ENCODE data around the gene NOSTRIN.
"Not testable (repeated sequence)": the region's sequence is repeated elsewhere in the genome, so short reads cannot be mapped to it uniquely, and the experiment has no call there.

The NOSTRIN gene

GRCh38 chr2:168819829-168820489 lies 17.5 kb downstream of the NOSTRIN start:
- DNase-seq (ENCODE audit: low read depth) = no peak

DNA sequence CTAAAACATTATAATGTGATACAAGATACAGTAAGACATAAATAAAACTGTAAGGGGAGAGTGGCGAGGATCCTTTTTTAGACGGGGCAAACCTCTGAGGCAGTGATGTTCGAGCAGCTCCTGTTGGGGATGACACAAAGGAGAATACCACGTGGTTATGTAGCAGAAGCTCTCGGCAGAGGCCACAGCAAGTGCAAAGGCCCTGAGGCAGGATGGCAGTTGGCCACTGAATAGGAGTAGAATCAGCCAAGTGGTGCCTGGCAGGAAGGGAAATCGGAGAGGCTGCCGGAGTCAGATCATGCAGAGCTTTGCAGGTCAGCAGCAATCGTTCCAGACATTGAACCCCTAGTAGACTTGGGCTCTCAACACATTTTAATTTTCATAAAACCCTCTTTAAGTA lies 19.1 kb downstream of the NOSTRIN start:
- no peak for DNase-seq (ENCODE audit: low read depth)

- no peak for DNase-seq (ENCODE audit: low read depth)
Observed at GRCh38 chr2:168821992-168822391, 19.6 kb downstream of the NOSTRIN start.

- DNase-seq (ENCODE audit: low read depth) = no peak
Observed at GRCh38 chr2:168825126-168825525, 22.7 kb downstream of the NOSTRIN start.

DNA sequence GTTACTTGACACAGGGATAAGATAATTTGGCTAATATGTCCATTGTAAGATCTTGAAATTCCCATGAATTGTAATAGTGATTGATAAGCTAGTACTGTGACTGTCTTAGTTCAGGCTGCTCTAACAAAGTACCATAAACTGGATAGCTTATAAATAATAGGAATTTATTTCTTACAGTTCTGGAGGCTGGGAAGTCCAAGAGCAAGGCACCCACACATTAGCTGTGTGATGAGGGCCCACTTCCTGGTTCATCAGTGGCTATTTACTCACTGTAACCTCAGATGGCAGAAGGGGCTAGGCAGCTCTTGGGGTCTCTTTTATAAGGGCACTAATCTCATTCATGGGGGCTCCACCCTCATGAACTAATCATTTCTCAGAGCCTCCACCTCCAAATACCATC lies 28.5 kb downstream of the NOSTRIN start:
- DNase-seq (ENCODE audit: low read depth) = no peak

DNA sequence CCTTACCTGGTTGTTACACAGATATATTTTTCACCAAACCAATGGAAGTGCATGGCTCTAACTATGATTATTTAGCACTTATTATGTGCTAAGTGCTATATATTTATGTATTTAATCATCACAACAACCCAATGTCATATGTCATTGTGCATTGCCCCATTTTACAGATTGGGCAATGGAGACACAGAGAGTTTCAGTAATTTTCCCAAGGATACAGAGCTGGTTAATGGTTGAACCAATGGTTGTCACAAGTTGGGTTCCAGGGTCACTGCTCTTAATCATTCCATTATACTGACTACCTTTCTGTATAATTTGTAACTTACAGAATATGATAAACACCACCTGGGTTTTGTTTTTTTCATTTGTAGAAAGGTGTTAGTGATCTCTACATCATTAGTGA lies 29.2 kb downstream of the NOSTRIN start:
- DNase-seq (ENCODE audit: low read depth) = no peak

DNA sequence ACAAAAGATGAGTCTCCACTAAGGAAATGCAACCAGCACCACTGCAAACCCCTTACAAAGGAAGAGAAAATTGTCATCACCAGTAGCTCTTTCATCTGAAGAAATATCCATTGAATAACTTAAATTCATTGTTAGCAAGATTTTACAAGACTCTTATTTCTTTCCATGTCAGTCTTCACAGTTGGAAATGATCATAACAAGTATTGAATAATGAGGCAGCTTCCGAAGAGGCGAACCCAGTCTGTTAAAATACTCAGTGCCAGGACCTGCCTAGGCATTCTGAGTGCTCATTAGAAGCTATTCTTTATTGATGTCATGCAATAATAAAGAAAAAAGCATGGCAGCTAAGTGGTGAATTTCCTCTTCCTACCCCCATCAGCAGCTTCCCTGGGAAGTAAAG lies 33.5 kb downstream of the NOSTRIN start:
- no peak for DNase-seq (ENCODE audit: low read depth)

DNA sequence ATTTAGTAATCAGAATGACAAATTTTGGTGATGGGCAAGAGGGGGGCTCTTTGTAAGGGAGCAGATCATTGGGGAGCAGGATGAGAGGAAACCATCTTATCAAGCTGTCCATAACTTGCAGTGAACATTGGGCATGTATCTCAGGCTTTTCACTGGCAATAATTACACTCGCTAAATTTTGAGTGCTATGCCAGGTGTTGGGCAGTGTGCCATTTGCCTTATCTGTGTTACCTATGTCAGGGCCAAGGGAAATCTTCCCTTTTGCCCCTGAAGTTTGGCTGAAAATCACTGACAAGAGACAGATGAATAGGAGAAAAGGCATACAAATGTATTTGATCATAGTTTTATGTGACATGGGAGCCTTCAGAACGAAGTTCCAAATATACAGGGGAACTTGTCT lies 39.0 kb downstream of the NOSTRIN start:
- no peak for DNase-seq (ENCODE audit: low read depth)

GRCh38 chr2:168843253-168843652 lies 40.8 kb downstream of the NOSTRIN start:
- no peak for DNase-seq (ENCODE audit: low read depth)

DNA sequence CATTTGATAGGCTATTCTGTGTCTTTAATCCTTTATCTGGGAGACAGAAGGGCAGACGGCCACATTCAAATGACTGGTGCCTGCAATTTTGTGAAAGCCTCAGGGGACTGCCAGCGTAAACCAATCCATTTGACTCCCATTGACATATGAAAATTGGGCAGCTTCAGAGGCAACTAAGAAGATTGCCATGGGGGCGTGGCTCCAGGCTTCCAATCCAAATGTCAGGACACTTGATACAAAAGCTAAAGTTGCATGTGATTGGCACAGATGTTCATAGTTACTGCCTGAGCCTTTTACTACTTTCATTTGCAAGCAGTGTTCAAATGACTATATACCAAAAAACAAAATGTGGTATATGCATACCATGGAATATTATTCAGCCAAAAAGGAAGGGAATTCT lies 45.8 kb downstream of the NOSTRIN start:
- DNase-seq (ENCODE audit: low read depth) = no peak

GRCh38 chr2:168849610-168850009 lies 47.2 kb downstream of the NOSTRIN start:
- no peak for DNase-seq (ENCODE audit: low read depth)

- no peak for DNase-seq (ENCODE audit: low read depth)
Observed at GRCh38 chr2:168850846-168851245, 48.4 kb downstream of the NOSTRIN start.

- no peak for DNase-seq (ENCODE audit: low read depth)
Observed at GRCh38 chr2:168851674-168852320, 49.4 kb downstream of the NOSTRIN start.

- no peak for DNase-seq (ENCODE audit: low read depth)
Observed at GRCh38 chr2:168852481-168852880, 50.0 kb downstream of the NOSTRIN start.

- DNase-seq (ENCODE audit: low read depth) = no peak
Observed at GRCh38 chr2:168853471-168853870, 51.0 kb downstream of the NOSTRIN start.

DNA sequence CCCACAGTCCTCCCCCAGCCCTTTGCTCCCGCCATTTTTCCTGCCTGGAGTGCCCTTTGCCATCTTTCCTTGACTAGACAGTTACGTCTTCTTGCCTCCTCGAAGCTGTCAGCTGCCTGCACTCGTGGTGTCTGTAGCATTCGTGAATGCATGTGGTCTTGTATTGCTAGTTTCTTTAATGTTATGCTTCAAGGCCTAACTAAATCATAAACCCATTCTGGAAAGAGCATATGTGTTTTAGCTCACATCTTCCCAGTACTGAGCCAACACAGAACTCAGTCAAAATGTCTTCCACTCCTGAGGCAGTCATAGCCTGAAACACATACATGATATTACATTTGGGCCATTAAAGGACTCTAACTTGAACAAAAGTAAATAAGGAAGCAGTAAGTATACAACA lies 52.2 kb downstream of the NOSTRIN start:
- DNase-seq (ENCODE audit: low read depth) = no peak

GRCh38 chr2:168855601-168856000 lies 53.2 kb downstream of the NOSTRIN start:
- DNase-seq (ENCODE audit: low read depth) = no peak

GRCh38 chr2:168858146-168858545 lies 55.7 kb downstream of the NOSTRIN start:
- no peak for DNase-seq (ENCODE audit: low read depth)

DNA sequence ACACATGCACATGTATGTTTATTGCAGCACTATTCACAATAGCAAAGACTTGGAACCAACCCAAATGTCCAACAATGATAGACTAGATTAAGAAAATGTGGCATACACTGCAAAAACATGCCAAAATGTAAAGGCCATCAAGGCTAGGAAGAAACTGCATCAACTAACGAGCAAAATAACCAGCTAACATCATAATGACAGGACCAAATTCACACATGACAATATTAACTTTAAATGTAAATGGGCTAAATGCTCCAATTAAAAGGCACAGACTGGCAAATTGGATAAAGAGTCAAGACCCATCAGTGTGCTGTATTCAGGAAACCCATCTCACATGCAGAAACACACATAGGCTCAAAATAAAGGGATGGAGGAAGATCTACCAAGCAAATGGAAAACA lies 64.7 kb downstream of the NOSTRIN start:
- not testable (repeated sequence) for DNase-seq (ENCODE audit: low read depth)

DNA sequence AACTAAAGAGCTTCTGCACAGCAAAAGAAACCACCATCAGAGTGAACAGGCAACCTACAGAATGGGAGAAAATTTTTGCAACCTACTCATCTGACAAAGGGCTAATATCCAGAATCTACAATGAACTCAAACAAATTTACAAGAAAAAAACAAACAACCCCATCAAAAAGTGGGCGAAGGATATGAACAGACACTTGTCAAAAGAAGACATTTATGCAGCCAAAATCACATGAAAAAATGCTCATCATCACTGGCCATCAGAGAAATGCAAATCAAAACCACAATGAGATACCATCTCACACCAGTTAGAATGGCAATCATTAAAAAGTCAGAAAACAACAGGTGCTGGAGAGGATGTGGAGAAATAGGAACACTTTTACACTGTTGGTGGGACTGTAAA lies 67.9 kb downstream of the NOSTRIN start:
- DNase-seq (ENCODE audit: low read depth) = not testable (repeated sequence)

- DNase-seq (ENCODE audit: low read depth) = not testable (repeated sequence)
Observed at GRCh38 chr2:168870824-168871223, 68.4 kb downstream of the NOSTRIN start.

GRCh38 chr2:168874368-168875054 lies 72.1 kb downstream of the NOSTRIN start:
- DNase-seq (ENCODE audit: low read depth) = no peak

DNA sequence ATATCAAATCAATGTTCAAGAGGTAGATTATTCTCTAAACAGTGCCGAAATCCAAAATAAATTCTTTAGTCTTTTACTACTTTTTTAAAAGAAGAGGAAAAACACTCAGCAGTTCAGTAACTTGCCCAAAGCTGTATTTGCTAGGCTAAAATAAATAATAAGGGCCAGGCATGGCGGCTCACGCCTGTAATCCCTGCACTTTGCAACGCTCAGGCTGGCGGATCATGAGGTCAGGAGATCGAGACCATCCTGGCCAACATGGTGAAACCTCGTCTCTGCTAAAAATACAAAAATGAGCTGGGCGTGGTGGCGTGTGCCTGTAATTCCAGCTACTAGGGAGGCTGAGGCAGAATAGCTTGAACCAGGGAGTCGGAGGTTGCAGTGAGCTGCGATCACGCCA lies 79.7 kb downstream of the NOSTRIN start:
- DNase-seq (ENCODE audit: low read depth) = not testable (repeated sequence)

Data from stimulated activated CD8-positive, alpha-beta memory T cell treated with anti-CD3 and anti-CD28 coated beads, Interleukin-12 subunit alpha, Interleukin-12 subunit beta, amount 100 ng/mL, for 4 hours (primary cell).